HG03139 (cell line): ENCODE results near the gene NEU1.

ENCODE experiments used
- ATAC-seq: cut with Tn5 transposase; IDR thresholded peaks from one replicate; pipeline ENCODE4 v1.9.1; 2021; ENCODE audit not compliant: unreplicated experiment

Gene NEU1

GRCh38 chr6:31896856-31897611 is 34.4 kb upstream of the NEU1 start:
- ATAC-seq: no peak

- ATAC-seq: no peak
Observed at GRCh38 chr6:31896493-31896855, 33.9 kb upstream of the NEU1 start.

- ATAC-seq: no peak
Observed at GRCh38 chr6:31892821-31893220, 30.2 kb upstream of the NEU1 start.

DNA sequence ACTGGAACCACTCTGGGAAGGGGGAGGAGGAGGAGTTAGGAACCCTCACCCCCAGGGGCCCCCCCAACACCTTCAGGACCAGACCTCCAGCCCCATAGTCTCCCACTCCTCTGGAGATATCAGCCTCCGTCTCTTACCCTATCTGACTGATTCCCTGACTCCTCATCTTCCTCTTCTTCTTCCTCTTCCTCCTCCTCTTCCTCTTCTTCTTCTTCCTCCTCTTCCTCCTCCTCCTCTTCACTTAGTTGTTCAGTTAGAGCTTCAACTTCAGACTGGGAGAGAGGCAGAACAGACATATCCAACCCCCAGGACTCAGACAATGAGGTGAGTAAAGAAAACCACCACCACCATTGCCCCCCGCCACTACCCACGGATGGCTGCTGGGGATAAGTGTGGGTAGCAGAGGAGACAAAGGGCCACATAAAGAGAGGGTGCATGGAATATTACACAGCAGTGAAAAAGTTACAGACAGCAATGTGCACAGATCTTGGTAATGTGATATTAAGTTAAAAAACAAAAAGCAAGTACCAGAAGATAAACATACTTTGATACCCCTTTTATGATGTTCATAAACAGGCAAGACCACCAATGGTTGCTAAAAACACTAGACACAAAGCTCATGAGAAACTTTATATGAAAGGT is 26.8 kb upstream of the NEU1 start:
- ATAC-seq: no peak

DNA sequence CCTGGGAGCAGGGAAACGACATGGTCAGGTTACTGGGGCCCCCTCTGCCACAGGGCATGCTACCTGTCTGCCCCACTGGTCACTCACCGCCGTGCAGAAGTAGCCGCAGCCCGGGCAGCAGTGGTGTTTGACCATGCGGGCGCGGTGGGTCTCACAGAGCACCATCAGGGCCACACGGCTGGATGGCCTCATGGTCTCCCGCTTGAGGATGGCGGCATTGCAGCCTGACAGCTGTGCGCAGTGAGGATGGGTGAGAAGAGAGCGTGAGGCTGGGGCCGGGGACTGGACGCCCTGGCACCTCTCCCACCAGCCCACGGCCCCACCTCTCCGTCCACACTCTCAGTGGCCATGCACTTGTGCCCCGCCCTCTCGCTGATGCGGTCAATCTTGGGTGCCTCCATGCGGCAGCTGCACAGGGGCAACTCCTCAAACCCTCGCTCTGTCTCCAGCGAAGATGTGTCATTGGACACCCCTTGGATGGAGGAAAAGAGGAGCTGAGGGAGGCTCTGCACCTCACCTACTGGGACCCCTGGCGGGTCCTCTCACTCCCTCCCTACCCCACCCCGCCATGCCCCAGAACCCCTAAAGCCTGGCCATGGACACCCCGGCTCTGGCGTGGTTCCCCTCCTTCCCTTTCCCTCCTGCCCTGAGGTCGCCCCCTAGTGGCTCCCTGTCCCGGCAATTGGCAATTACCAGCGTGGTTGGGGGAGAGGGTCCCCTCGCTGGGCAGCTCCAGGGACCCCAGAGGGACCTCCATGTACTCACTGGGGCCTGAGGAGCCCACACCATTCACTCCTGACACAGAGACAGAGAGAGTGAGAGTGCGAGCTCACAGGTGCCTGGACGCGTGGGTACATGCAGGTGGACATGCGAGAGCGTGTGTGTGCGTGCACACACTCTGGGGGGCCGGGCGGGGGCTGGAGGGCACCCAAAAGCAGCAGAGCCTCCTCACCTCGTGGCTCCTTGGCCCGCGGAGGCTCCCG is 25.9 kb upstream of the NEU1 start:
- no peak for ATAC-seq

DNA sequence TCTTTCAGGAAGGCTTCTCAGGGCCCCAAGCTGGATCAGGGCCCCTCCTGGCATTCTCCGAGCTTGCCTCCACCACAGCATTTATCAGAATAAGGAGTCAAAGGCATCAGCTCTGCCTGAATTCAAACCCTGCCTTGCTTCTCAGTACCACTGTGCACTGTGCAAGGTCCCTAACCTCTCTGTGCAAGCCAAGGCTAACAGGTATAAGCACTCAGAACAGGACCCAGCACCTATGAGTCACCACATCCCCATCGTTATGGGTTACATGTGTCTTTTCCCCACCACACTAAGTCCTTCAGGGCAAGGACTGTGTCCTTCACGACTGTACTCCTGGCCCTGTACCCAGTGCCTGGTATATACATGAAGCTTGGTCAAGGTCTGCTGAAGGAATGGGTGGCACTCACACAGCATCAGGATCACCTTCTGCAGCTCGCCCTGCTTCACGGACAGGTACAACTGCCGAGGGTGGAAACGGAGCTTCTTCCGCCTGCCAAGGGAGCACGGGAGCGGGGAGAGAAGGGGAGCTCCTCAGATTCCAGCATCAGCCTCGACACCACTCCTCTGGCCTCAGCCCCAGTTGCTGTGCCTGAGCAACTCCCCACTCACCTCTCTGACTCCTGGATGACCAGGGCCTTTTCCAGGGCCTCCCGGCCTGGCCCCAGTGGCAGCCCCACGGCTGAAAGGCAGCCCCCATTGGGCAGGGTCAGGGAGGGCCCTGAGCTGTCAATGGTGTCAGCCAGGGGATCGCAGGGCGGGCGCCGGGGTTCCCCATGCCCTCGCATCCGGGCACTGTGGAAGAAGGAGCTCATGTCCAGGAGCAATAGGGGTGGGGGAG is 24.8 kb upstream of the NEU1 start:
- no peak for ATAC-seq

GRCh38 chr6:31886541-31886991 is 23.9 kb upstream of the NEU1 start:
- no peak for ATAC-seq

DNA sequence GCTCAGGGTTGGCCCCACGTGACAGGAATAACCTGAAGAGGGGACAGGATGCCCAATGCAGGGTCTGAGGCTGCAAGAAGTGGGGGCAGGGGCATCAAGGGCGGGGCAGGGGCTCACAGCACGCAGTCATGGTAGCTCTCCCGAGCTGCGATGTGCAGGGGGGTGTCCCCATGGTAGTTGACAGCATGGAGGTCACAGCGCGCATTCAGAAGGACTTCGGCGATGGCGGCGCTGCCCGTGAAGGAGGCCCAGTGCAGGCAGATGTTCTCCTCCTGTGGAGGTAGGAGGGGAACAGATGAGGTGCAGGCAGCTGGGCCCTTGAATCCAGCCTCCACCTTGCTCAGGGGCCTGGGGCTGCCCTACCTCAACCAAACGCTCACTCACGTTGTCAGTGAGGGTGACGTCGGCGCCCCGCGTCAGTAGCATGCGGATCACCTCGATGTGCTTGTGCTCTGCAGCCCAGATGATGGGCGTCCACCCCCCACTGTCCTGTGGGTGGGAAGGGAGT is 22.0 kb upstream of the NEU1 start:
- ATAC-seq: no peak

DNA sequence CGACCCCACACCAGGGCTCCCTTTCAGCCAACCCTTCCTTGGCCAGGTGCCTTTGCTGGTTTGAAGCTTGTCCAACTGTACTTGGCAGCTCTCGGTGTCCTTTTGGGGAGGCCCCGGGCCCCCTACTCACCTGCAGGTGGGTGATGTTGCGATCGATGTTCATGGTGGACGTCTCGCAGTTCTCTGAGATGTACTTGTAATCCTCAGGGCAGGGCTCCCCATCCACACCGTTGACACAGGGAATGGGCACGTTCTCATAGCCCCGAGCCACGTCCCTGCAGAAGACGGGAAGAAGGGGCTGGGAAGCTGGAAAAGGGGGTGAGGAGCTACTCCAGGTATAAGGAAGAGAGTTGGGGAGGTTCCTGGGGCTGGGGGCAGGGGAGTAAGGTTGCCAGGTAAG is 21.1 kb upstream of the NEU1 start:
- no peak for ATAC-seq

DNA sequence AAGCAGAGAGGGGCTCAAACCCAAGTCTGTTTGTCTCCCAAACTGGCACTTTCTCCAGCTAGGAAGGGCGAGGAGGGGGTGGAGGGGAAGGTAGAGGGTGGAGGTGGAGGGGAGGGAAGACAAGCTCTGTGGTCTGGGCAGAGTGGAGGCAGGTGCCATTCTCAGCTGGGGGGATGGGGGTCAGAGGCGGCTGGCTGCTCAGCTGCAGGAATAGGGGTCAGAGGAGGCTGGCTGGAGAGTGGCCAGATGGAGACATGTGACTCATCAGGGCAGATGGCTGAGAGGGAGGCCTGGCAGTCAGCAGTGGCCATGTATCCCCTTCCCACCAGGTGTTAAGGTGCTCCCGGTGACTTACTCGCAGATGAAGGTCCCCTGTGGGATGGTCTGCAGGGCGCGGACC is 19.7 kb upstream of the NEU1 start:
- ATAC-seq: no peak

DNA sequence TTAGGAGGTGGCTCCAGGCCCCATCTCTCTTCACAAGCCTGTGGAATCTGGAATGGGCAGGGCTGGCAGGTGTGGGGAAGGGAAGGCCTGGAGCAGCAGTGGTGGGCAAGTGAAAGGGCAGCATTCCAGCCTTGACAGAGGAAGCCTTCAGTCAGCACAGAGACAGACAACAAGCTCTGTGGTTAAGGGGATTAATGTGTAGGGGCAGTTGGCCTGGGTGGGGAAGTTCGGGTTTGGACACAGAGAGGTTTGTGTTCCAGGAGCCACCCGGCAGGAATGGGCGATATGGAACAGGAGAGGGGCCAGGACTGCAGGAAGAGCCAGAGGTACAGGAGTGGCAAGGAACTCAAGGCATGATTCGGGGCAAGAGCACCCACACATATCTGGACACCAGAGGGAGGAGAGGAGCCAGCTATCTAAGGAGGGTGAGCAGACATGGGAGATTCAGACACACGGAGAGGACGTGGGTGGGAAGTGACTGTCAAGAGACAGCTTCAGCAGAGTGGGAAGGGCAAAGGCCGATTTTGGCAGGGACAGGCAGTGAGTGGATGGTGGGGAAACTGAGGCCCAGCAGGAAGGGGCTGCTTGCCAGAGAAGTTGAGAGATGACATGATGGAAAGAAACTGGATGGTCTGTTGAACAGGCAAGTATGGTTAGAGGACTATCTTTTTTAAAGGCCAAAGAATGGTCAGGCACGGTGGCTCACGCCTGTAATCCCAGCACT is 18.7 kb upstream of the NEU1 start:
- no peak for ATAC-seq

DNA sequence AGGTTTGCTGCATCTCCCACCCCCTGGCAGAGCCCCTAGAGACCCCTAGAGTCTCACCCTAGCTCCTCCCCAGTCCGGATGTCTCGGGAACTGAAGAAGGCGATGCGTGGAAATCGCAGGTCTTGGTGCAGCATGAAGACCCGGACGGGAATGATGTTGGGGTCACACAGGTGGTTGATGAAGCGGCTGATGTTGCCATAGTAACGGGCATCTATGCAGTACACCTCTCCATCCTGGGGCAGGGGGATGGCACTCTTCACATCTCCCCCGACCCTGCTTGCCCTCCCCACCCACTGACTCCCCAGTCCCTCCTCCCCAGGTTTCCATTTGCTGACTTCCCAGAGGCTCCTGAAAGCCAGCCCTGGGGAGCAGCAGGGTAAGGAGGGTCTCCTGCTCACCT is 18.0 kb upstream of the NEU1 start:
- no peak for ATAC-seq

DNA sequence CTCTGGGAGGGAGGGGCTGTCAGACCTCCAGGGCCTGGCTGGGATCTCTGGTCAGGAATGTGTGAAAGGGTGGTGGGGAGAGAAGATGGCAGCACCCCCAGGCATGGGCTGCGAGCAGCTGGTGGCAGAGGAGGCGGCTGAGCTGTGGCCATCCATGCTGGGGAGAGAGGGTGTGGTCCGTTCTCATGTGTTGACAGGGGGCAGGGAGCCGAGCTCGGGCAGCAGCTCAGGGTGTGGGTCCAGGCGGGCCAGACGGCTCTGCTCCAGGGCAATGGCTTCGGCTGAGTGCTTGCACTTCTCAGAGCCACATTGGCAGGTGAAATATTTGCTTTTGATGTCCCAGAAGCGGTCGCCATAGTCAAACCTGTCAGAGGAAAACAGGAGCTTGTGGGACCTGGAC is 17.3 kb upstream of the NEU1 start:
- no peak for ATAC-seq

GRCh38 chr6:31879143-31879542 is 16.5 kb upstream of the NEU1 start:
- ATAC-seq: no peak

DNA sequence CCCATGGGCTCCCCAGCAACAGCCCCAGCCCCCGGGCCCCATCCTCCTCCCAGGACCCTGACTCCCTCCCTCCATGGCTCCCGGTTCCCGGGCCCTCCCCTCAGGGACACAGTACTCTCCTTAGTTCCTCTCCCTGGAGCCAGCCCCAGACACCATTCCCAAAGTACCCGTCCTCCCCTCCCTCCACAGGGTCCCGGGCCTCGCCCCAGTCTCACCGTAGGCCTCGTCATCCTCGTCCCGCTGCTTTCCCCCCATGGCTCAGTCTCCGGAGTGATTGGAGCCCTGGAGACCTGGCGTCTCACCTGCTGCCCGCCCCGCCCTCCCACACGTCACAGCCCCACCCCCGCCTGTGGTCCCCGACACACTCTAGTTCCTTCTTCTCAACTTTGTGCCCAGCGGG is 16.1 kb upstream of the NEU1 start, which contains the start of gene SLC44A4:
TSS of gene SLC44A4 (minus strand) at position 272 of the 400 bp plus-strand sequence. CDS start at position 255, 17 bp downstream.
- ATAC-seq: no peak

- no peak for ATAC-seq
Observed at GRCh38 chr6:31878222-31878621, 15.6 kb upstream of the NEU1 start.

- ATAC-seq: no peak
Observed at GRCh38 chr6:31877651-31878161, 15.1 kb upstream of the NEU1 start.

DNA sequence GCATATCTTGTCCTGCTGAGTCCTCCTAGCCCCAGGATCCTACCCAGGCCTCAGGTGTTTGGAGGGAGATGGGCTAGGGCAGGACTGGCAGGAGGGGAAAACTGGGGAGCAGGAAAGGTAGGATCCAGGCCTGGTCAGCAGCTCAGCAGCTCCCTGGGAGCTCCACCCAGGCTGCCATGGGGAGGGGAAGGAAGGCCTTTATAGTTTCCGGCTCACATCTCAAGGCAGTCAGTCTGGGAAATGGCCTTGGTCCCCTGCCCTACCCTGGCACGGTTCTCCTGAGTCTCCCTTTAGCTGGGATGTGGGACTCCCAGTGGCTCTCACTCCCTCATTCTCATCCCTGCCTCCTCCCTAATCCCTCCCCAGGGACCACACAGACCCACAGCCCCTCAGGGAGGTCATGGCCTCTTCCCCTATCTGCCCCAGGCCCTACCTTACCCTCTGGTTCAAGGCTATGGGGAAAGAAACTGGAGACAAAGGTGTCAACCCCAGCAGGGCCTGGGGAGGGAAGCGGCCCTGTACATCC is 14.6 kb upstream of the NEU1 start:
- no peak for ATAC-seq

- no peak for ATAC-seq
Observed at GRCh38 chr6:31876357-31876756, 13.7 kb upstream of the NEU1 start.
